ENCODE data around the gene CEP63. TPM values are rescaled to one million over a fixed set of nuclear protein-coding genes. Genes with fewer than 3 reads are reported as not detected.

Gene CEP63
- total and polyA plus RNA-seq, 8 donors: 8.1 to 104 (median 16.7) TPM

GRCh38 chr3:134600685-134601463 lies 115.0 kb downstream of the CEP63 start:
- intact Hi-C loops (cut with DNase I; ENCODE audit: low total_unique reads): no loop called here
- H3K4me1 ChIP-seq: peaks cover 0 to 24% (median 9%) of the 10 kb centered on the region in 4 donors
- peak; percentile 67 to 87 for DNase-seq
- no peak for TF ChIP-seq POLR2A (IDR thresholded peaks at IDR 0.05)
- peak in 5 of 7 experiments; percentile 55 to 95 (median 88) for TF ChIP-seq CTCF (IDR thresholded peaks at IDR 0.05)
- no peak for TF ChIP-seq EP300 (IDR thresholded peaks at IDR 0.05)
- TF ChIP-seq POLR2AphosphoS5 (IDR thresholded peaks at IDR 0.05): no peak
- WGBS, 5 donors: 10 to 14% (median 13%) methylated on average over 30 to 31 of the region's 31 CpGs
- no peaks in the 10 kb centered on the region for H3K27me3 ChIP-seq
- no peaks in the 10 kb centered on the region for H3K9me3 ChIP-seq
- peaks cover 0 to 12% (median 0%) of the 10 kb centered on the region in 4 donors for H3K36me3 ChIP-seq
- H3K4me3 ChIP-seq: peak overlapping the region in 2 of 4 donors; percentile 19 to 23
- no peak overlapping the region for H3K27ac ChIP-seq

GRCh38 chr3:134601539-134602439 lies 115.9 kb downstream of the CEP63 start:
- Histone ChIP-seq H3K4me1 (peaks cover 0 to 24% (median 11%) of the 10 kb centered on the region in 4 donors), H3K9me3 (no peaks in the 10 kb centered on the region), H3K27me3 (no peaks in the 10 kb centered on the region), H3K36me3 (peaks cover 0 to 12% (median 0%) of the 10 kb centered on the region in 4 donors), H3K27ac (no peak overlapping the region), H3K4me3 (no peak overlapping the region)
- peak in 1 of 2 donors; percentile 86 for DNase-seq
- intact Hi-C loops (cut with DNase I; ENCODE audit: low total_unique reads): no loop called here
- TF ChIP-seq EP300 (IDR thresholded peaks at IDR 0.05): no peak
- no peak for TF ChIP-seq POLR2AphosphoS5 (IDR thresholded peaks at IDR 0.05)
- TF ChIP-seq CTCF (IDR thresholded peaks at IDR 0.05): no peak
- TF ChIP-seq POLR2A (IDR thresholded peaks at IDR 0.05): no peak
- WGBS, 5 donors: 51 to 66% (median 54%) methylated on average over 8 to 19 of the region's 19 CpGs

GRCh38 chr3:134602440-134602814 lies 116.6 kb downstream of the CEP63 start:
- Histone ChIP-seq H3K9me3 (no peaks in the 10 kb centered on the region), H3K4me1 (peaks cover 0 to 27% (median 12%) of the 10 kb centered on the region in 4 donors), H3K36me3 (peaks cover 0 to 12% (median 0%) of the 10 kb centered on the region in 4 donors), H3K4me3 (no peak overlapping the region), H3K27me3 (no peaks in the 10 kb centered on the region), H3K27ac (no peak overlapping the region)
- TF ChIP-seq EP300 (IDR thresholded peaks at IDR 0.05) (no peak), CTCF (IDR thresholded peaks at IDR 0.05) (no peak), POLR2A (IDR thresholded peaks at IDR 0.05) (no peak), POLR2AphosphoS5 (IDR thresholded peaks at IDR 0.05) (no peak)
- 55 to 66% (median 62%) methylated on average over 5 to 6 of the region's 6 CpGs for WGBS, 5 donors
- intact Hi-C loops (cut with DNase I; ENCODE audit: low total_unique reads): no loop called here
- DNase-seq: no peak

GRCh38 chr3:134603480-134603879 lies 117.6 kb downstream of the CEP63 start:
- no peaks in the 10 kb centered on the region for H3K27me3 ChIP-seq
- no peak for DNase-seq
- H3K27ac ChIP-seq: no peak overlapping the region
- 51 to 68% (median 64%) methylated on average over 2 to 4 of the region's 4 CpGs for WGBS, 5 donors
- TF ChIP-seq CTCF (IDR thresholded peaks at IDR 0.05) (no peak), POLR2A (IDR thresholded peaks at IDR 0.05) (no peak), EP300 (IDR thresholded peaks at IDR 0.05) (no peak), POLR2AphosphoS5 (IDR thresholded peaks at IDR 0.05) (no peak)
- H3K36me3 ChIP-seq: peaks cover 0 to 14% (median 0%) of the 10 kb centered on the region in 4 donors
- intact Hi-C loops (cut with DNase I; ENCODE audit: low total_unique reads): no loop called here
- H3K4me1 ChIP-seq: peaks cover 0 to 27% (median 12%) of the 10 kb centered on the region in 4 donors
- H3K9me3 ChIP-seq: no peaks in the 10 kb centered on the region
- H3K4me3 ChIP-seq: no peak overlapping the region

All from stomach (tissue), 9 donors.